ENCODE results near the gene EPS8L3. TPM values are rescaled to one million over a fixed set of nuclear protein-coding genes. Genes with fewer than 3 reads are reported as not detected.

EPS8L3 gene
- total RNA-seq, 2 donors from 2014 or later: 1.1 TPM; not detected in 1

DNA sequence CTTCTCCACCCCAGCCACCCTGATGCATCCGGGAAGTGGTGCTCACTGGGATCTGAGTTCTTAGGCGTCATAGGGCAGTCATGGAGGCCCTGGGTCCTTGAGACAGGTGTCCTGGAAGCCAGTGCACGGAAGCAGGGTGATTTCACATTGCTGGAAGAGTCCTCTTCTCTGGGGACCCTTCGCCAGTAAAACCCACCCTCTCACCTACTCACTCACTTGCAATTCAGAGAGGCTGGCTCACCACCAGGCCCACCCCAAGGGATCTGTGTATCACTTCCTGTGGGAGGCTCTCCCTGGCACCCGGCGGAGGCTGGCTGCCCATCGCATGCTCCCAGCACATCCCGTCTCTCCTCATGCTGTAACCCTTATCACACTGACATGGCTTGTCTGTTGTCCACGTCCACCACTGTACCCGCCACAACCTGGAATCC, 40.2 kb upstream of the EPS8L3 start:
- Histone ChIP-seq H3K4me3 (no peak overlapping the region), H3K27ac (peak overlapping the region in 1 of 2 donors; percentile 59), H3K36me3 (no peaks in the 10 kb centered on the region), H3K4me1 (ENCODE audit: control insufficient read depth in 1 of 2, low read depth in 2 of 2) (peaks cover 12 to 30% of the 10 kb centered on the region in 2 donors), H3K27me3 (replicated peaks; ENCODE audit: insufficient read depth) (no peaks in the 10 kb centered on the region), H3K9me3 (no peaks in the 10 kb centered on the region)
- ATAC-seq (ENCODE audit: insufficient number of reproducible peaks, low FRiP score, low read depth) (no peak), DNase-seq (ENCODE audit: low spot score) (no peak)
- TF ChIP-seq, protein P1, sequence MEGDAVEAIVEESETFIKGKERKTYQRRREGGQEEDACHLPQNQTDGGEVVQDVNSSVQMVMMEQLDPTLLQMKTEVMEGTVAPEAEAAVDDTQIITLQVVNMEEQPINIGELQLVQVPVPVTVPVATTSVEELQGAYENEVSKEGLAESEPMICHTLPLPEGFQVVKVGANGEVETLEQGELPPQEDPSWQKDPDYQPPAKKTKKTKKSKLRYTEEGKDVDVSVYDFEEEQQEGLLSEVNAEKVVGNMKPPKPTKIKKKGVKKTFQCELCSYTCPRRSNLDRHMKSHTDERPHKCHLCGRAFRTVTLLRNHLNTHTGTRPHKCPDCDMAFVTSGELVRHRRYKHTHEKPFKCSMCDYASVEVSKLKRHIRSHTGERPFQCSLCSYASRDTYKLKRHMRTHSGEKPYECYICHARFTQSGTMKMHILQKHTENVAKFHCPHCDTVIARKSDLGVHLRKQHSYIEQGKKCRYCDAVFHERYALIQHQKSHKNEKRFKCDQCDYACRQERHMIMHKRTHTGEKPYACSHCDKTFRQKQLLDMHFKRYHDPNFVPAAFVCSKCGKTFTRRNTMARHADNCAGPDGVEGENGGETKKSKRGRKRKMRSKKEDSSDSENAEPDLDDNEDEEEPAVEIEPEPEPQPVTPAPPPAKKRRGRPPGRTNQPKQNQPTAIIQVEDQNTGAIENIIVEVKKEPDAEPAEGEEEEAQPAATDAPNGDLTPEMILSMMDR (IDR thresholded peaks at IDR 0.05): no peak

DNA sequence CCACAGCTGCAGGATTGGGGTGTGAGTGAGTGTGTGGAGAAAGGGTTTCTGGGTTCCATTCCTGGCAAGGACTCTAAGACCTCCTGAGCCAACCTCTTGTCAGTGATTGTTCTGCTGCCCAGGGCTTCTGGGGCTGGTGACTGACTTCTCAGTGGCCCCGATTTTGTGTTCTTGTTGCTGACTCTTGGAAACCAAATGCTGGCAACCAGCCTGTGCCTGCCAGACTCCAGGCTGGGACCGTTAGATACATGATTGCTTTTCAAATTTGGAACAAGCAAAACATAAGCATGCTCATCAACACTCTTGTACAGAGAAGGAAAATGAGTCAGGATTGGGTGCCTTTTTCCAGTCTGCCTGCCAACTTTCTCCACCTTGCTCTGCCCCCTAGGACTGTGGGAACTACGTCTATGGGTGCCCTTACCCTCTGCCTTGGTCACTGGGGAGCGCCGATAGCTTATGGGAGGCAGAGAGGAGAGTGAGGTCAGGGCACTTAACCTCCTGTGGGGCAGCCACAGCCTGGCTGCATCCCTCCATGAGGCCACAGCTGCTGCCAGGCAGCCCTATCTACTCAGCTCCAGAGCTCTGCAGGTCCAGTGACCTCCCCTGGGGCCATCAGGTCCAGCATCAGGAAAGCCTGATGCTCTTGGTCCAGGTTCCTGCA, 39.3 kb upstream of the EPS8L3 start:
- H3K27me3 ChIP-seq (replicated peaks; ENCODE audit: insufficient read depth): no peaks in the 10 kb centered on the region
- peaks cover 12 to 30% of the 10 kb centered on the region in 2 donors for H3K4me1 ChIP-seq (ENCODE audit: control insufficient read depth in 1 of 2, low read depth in 2 of 2)
- peak overlapping the region in 1 of 2 donors; percentile 59 for H3K27ac ChIP-seq
- H3K4me3 ChIP-seq: no peak overlapping the region
- H3K36me3 ChIP-seq: no peaks in the 10 kb centered on the region
- DNase-seq (ENCODE audit: low spot score): no peak
- H3K9me3 ChIP-seq: no peaks in the 10 kb centered on the region
- no peak for ATAC-seq (ENCODE audit: insufficient number of reproducible peaks, low FRiP score, low read depth)
- TF ChIP-seq, protein P1 (IDR thresholded peaks at IDR 0.05): no peak

DNA sequence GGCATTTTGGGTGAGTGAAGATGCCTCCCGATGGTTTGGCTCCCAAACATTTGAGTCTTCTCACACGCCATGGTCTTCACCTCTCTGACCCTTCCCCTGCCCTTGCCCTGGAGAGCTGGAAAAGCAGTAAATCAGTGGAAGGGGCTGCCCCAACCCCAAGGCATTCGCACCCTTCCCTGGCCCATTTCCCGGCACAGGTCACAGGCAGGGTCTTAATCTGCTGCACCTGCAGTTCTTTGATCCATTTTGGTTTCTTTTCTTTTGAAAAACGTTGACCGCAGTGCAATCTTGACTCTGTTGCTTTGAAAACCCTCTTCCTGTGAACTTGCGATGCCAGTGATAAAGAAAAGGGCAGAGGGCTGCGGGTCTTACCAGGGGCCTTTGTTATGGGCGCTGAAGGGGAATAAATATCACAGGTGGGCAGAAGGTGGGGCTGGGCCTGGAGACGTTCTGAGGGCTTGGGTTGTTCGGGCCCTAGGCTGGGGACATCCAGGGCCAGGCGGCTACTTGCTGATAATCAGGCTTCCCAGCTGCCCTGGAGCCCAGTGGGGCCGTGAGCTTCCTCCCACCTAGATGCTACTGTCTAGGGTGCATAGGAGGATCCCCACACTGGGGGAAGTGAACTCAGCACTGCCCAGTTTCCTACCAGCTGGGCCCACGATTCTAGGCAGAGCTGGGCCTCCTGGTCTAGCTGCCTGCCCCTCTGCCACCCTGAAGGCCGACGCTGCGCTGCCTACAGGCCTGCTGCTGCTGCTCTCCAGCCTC, 38.6 kb upstream of the EPS8L3 start:
- Histone ChIP-seq H3K4me1 (ENCODE audit: control insufficient read depth in 1 of 2, low read depth in 2 of 2) (peaks cover 12 to 35% of the 10 kb centered on the region in 2 donors), H3K27ac (peak overlapping the region in 1 of 2 donors; percentile 59), H3K4me3 (no peak overlapping the region), H3K36me3 (no peaks in the 10 kb centered on the region), H3K9me3 (no peaks in the 10 kb centered on the region), H3K27me3 (replicated peaks; ENCODE audit: insufficient read depth) (no peaks in the 10 kb centered on the region)
- TF ChIP-seq, protein P1 (IDR thresholded peaks at IDR 0.05): no peak
- DNase-seq (ENCODE audit: low spot score) (no peak), ATAC-seq (ENCODE audit: insufficient number of reproducible peaks, low FRiP score, low read depth) (no peak)

DNA sequence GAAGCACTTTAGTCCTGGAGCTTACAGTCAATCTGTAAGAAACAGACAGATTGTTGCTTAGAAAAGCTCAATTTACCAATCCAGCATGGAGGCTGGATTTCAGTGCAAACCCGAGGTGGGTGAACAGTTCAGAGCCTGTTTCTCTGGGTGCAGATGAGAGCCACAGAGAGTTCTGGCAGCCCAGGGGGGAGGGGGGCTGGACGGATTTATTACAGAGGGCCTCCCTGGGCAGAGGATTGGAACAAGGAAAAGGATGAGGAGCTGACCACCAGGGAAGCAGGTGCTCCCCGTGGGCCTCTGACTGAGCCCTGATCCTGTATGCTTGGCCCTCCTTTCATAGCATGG, 38.0 kb upstream of the EPS8L3 start:
- Histone ChIP-seq H3K36me3 (no peaks in the 10 kb centered on the region), H3K4me3 (no peak overlapping the region), H3K9me3 (no peaks in the 10 kb centered on the region), H3K27me3 (replicated peaks; ENCODE audit: insufficient read depth) (no peaks in the 10 kb centered on the region), H3K27ac (no peak overlapping the region), H3K4me1 (ENCODE audit: control insufficient read depth in 1 of 2, low read depth in 2 of 2) (peaks cover 15 to 41% of the 10 kb centered on the region in 2 donors)
- TF ChIP-seq, protein P1 (IDR thresholded peaks at IDR 0.05): no peak
- ATAC-seq (ENCODE audit: insufficient number of reproducible peaks, low FRiP score, low read depth) (no peak), DNase-seq (ENCODE audit: low spot score) (no peak)

DNA sequence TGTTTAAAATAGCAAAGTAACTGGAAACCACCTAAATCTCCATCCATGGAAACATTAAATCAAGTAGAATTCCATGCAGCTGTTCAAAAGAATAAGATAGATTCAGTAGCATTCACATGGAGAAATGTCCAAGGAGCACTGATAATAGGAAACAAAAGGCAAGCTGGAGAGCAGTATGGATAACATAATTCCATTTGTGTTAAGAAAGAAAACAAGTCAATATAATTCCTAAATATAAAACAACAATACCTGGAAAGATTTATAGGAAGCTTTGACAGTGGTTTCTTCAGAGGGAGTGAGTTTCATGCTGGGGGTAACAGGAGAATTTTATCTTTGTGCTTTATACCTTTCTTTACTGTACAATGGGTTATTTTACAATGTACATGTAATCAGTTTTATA, 36.6 kb upstream of the EPS8L3 start:
- Histone ChIP-seq H3K27ac (no peak overlapping the region), H3K27me3 (replicated peaks; ENCODE audit: insufficient read depth) (no peaks in the 10 kb centered on the region), H3K4me1 (ENCODE audit: control insufficient read depth in 1 of 2, low read depth in 2 of 2) (peaks cover 15 to 42% of the 10 kb centered on the region in 2 donors), H3K36me3 (no peaks in the 10 kb centered on the region), H3K4me3 (no peak overlapping the region), H3K9me3 (no peaks in the 10 kb centered on the region)
- ATAC-seq (ENCODE audit: insufficient number of reproducible peaks, low FRiP score, low read depth): no peak
- no peak for DNase-seq (ENCODE audit: low spot score)
- TF ChIP-seq, protein P1 (IDR thresholded peaks at IDR 0.05): no peak

Data from thoracic aorta (tissue), 2 donors.